ENCODE measurements around the gene KLF7. TPM values are rescaled to one million over a fixed set of nuclear protein-coding genes. Genes with fewer than 3 reads are reported as not detected.
A peak's percentile ranks its signal among the peaks of the same experiment; 100 is the strongest.

KLF7 gene
- total RNA-seq, 1 experiment from 2014 or later = 32.2 TPM

DNA sequence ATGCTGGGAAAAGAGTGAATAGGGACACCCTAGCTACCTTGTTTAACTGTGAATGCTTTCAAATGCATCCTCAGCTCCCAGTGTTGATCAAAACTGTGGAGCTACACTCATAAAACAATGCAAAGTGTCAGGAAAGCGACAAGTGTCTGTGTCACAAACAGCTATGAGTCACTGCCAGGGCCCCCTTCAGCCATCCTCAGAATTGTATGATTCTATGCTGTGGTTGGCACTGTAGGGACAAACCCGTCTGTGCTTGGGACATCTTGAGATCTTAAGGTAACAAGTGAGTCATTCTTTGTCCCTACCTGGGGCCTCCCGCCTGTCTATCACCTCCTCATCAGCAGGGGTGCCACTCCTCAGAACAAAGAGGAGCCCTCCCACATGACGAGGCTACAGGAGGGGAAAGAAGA lies 42.4 kb downstream of the KLF7 start:
- H3K23me2 ChIP-seq (ENCODE audit: insufficient read length, low read depth, low read length, poor library complexity, severe bottlenecking) = no peaks in the 10 kb centered on the region
- H4K91ac ChIP-seq (ENCODE audit: insufficient read length, low read depth, low read length) = no peak overlapping the region
- H2BK120ac ChIP-seq (ENCODE audit: low read depth, low read length, poor library complexity, severe bottlenecking) = no peak overlapping the region
- peaks cover 33 to 50% of the 10 kb centered on the region in 2 experiments for H3K4me1 Mint-ChIP-seq
- no peaks in the 10 kb centered on the region for H4K20me1 ChIP-seq (ENCODE audit: control insufficient read depth, insufficient read depth, insufficient read length)
- H2BK20ac ChIP-seq (ENCODE audit: low read depth, low read length, poor library complexity, severe bottlenecking) = no peak overlapping the region
- H3K27me3 Mint-ChIP-seq (ENCODE audit: low read depth) = no peaks in the 10 kb centered on the region
- peak overlapping the region in 2 of 3 experiments; percentile 14 to 45; a peak in 4 of 7 replicates for H3K27ac Mint-ChIP-seq
- peaks cover 15% of the 10 kb centered on the region; the same call in 1 of the 2 replicates for H3K4me1 ChIP-seq (ENCODE audit: insufficient read depth, low read length)
- H2AFZ ChIP-seq (ENCODE audit: low read length) = no peak overlapping the region
- H3K27ac ChIP-seq (ENCODE audit: insufficient read length, low read depth, low read length) = no peak overlapping the region
- H3K14ac ChIP-seq (ENCODE audit: insufficient read depth, low read length) = no peak overlapping the region
- no peak overlapping the region; a peak in 1 of 5 replicates for H3K4me3 Mint-ChIP-seq
- TF ChIP-seq, protein P1, sequence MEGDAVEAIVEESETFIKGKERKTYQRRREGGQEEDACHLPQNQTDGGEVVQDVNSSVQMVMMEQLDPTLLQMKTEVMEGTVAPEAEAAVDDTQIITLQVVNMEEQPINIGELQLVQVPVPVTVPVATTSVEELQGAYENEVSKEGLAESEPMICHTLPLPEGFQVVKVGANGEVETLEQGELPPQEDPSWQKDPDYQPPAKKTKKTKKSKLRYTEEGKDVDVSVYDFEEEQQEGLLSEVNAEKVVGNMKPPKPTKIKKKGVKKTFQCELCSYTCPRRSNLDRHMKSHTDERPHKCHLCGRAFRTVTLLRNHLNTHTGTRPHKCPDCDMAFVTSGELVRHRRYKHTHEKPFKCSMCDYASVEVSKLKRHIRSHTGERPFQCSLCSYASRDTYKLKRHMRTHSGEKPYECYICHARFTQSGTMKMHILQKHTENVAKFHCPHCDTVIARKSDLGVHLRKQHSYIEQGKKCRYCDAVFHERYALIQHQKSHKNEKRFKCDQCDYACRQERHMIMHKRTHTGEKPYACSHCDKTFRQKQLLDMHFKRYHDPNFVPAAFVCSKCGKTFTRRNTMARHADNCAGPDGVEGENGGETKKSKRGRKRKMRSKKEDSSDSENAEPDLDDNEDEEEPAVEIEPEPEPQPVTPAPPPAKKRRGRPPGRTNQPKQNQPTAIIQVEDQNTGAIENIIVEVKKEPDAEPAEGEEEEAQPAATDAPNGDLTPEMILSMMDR (conservative IDR thresholded peaks at IDR 0.05) = no peak
- no peak overlapping the region for H2BK5ac ChIP-seq (ENCODE audit: insufficient read length, low read length)
- H4K5ac ChIP-seq (ENCODE audit: insufficient read length, low read depth, low read length) = no peak overlapping the region
- H3K27me3 ChIP-seq (ENCODE audit: insufficient read depth, low read length) = no peaks in the 10 kb centered on the region
- peaks cover 10% of the 10 kb centered on the region; the same call in 1 of the 2 replicates for H3K79me2 ChIP-seq (ENCODE audit: insufficient read depth, low read length)
- H3K4ac ChIP-seq (ENCODE audit: low read depth, low read length) = no peak overlapping the region; the same call in 1 of the 2 replicates
- no peaks in the 10 kb centered on the region for H3K79me1 ChIP-seq (ENCODE audit: insufficient read depth, low read depth, low read length, poor library complexity, severe bottlenecking)
- H3K23ac ChIP-seq (ENCODE audit: insufficient read length, low read depth, low read length) = no peak overlapping the region
- no peak overlapping the region for H3K56ac ChIP-seq (ENCODE audit: insufficient read length, low read depth, low read length)
- DNase-seq = peak; percentile 58
- H3K9me3 ChIP-seq (ENCODE audit: control insufficient read depth, low read depth, low read length) = no peaks in the 10 kb centered on the region
- H3K4me2 ChIP-seq (ENCODE audit: insufficient read depth, insufficient read length, low read length) = no peak overlapping the region
- H3K9ac ChIP-seq (ENCODE audit: extremely low read depth, insufficient read length, low read length) = no peak overlapping the region
- H2AK5ac ChIP-seq (ENCODE audit: insufficient read length, low read length) = no peak overlapping the region
- no peak overlapping the region for H3T11ph ChIP-seq (ENCODE audit: low read length)
- H3K18ac ChIP-seq (ENCODE audit: insufficient read length, low read depth, low read length) = no peak overlapping the region
- H3K9me3 Mint-ChIP-seq = peaks cover 4 to 7% of the 10 kb centered on the region in 2 experiments; a peak in 4 of 5 replicates
- peaks cover 17 to 39% (median 37%) of the 10 kb centered on the region in 3 experiments for H3K36me3 Mint-ChIP-seq (ENCODE audit: insufficient read depth in 1 of 3, low read depth in 3 of 3)
- no peak overlapping the region for H2BK15ac ChIP-seq (ENCODE audit: low read depth, low read length)
- no CpG with 5 or more reads among the region's 4 CpGs for WGBS (ENCODE audit: extremely low coverage, insufficient read length, low lambda C conversion rate)
- no peak overlapping the region for H2BK12ac ChIP-seq (ENCODE audit: insufficient read length, low read depth, low read length)
- no peak overlapping the region for H4K8ac ChIP-seq (replicated peaks; ENCODE audit: insufficient read length, low read depth, low read length)
